Skeletal muscle satellite cell (primary cell): Measurements from ENCODE around the gene CD79B.

Source experiments
- H3K27me3 ChIP-seq: 2 replicates; pipeline ENCODE4 v1.7.0; 2013; ENCODE audit warnings: low read length; ENCODE audit not compliant: control insufficient read depth, insufficient read depth
- H3K36me3 ChIP-seq: 2 replicates; pipeline ENCODE4 v1.7.0; 2013; ENCODE audit warnings: mild to moderate bottlenecking, control low read depth, low read length; ENCODE audit not compliant: insufficient read depth
- H3K4me1 ChIP-seq: 2 replicates; pipeline ENCODE4 v1.7.0; 2013; ENCODE audit warnings: low read length; ENCODE audit not compliant: control insufficient read depth, insufficient read depth
- H3K4me2 ChIP-seq: 2 replicates; pipeline ENCODE4 v1.7.0; 2013; ENCODE audit warnings: mild to moderate bottlenecking, low read length
- H3K4me3 ChIP-seq: 2 replicates; pipeline ENCODE4 v1.7.0; 2013; ENCODE audit warnings: low read length
- H3K9ac ChIP-seq: 2 replicates; pipeline ENCODE4 v1.7.0; 2013; ENCODE audit warnings: mild to moderate bottlenecking, low read depth, low read length, moderate library complexity
- H3K9me3 ChIP-seq: replicated peaks from 2 replicates; pipeline ENCODE4 v1.7.0; 2013; ENCODE audit warnings: mild to moderate bottlenecking, control low read depth, low read length

CD79B gene

DNA sequence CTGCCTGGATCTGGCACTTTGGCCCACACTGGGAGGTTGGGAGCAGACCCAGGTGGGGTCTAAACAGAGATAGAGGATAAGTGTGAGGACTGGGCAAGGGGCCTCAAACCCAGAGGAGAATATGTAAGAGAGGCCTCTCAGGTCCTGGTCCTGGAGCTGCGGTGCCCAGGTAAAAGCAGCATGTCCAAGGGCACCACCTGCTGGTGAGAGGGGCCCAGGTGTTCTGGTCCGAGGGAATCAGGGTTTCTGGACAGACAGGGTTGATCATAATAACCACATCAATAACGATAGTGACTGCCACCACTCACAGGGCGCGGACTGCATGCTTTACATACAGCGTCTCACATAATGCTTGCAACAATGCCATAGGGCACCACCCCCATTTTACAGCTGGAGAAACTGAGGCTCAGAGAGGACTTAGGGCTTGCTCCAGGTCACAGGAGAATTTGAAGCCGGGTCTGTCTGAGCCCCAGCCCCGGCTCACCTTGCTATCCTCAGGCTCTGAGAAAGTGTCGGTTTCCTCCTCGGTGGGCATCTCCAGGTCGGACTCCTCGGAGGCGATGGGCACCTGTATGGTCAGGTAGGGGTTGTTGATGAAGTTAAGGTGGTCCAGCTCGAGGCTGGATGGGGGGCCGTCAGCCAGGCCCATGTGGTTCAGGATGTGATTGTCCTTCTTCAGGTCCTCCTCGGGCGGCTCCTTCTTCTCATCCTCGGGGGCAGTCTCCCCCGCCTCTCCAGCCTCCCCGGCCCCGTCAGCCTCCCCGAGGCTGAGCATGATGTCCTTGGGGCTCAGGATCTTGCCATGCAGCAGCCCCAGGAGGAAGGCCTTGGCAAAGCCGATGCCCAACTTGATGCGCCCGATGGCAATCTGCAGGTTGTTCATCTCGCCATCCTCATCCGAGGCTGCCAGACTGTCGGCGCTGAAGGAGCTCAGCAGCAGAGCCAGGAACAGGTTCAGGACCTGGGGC is 19.1 kb upstream of the CD79B start:
- Histone ChIP-seq H3K27me3 (peaks cover 18% of the 10 kb centered on the region), H3K4me1 (no peaks in the 10 kb centered on the region), H3K9ac (no peak overlapping the region), H3K4me3 (no peak overlapping the region), H3K4me2 (no peak overlapping the region), H3K9me3 (no peaks in the 10 kb centered on the region), H3K36me3 (no peaks in the 10 kb centered on the region)

DNA sequence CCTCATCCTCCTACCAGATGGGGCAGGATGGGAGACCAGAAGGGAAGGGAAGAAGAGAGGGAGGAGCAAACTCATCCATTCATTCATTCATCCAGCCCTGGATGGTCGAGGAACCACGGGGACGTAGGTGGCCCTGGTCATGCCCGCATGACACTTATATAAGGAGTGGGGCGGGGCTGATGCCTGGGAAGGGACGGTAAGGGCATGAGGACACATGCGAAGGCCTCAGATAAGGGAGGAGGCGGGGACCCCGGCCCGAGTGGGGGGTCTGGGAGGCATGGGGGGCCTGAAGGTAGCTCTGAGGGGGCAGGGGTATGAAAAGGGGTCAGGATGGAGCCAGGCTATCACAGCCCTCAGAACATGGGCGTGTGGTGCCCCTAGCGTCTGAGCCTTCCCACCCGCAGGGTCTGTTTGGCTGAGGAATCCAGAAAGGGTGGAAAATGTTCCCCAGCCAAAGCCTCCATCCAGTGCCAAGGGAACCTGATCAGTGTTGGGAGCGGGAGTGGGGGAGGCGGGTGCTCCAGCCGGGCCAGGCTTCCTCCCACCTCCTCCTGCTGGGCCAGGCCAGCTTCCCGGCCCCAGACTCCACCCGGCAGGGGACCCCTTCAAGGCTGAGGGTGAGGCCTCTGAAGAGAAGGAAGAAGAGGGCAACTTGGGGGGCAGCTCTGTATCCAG is 17.6 kb upstream of the CD79B start:
- Histone ChIP-seq H3K9ac (no peak overlapping the region), H3K4me3 (no peak overlapping the region), H3K9me3 (no peaks in the 10 kb centered on the region), H3K36me3 (no peaks in the 10 kb centered on the region), H3K4me2 (no peak overlapping the region), H3K27me3 (peaks cover 19% of the 10 kb centered on the region), H3K4me1 (no peaks in the 10 kb centered on the region)

DNA sequence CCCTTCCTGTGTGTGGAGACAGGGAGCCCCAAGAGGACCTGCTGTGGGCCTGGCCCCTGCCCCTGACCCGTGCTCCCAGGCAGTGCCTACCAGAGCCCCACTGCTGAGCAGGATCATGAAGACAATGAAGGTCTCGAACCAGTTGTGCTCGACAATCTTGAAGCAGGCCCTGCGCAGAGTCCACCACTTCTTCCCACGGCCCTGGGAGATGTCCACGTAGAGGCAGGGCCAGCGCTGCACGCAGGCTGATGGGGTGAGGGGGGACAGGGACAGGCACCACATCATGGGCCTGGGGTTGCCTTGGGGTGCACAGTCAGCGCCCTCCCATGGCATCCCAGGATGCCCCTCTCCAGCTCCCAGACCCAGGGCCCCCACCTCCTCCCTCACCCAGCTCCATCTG is 16.4 kb upstream of the CD79B start:
- no peaks in the 10 kb centered on the region for H3K4me1 ChIP-seq
- H3K4me2 ChIP-seq: no peak overlapping the region
- no peaks in the 10 kb centered on the region for H3K36me3 ChIP-seq
- H3K9me3 ChIP-seq: no peaks in the 10 kb centered on the region
- H3K4me3 ChIP-seq: no peak overlapping the region
- no peak overlapping the region for H3K9ac ChIP-seq
- H3K27me3 ChIP-seq: peaks cover 23% of the 10 kb centered on the region

DNA sequence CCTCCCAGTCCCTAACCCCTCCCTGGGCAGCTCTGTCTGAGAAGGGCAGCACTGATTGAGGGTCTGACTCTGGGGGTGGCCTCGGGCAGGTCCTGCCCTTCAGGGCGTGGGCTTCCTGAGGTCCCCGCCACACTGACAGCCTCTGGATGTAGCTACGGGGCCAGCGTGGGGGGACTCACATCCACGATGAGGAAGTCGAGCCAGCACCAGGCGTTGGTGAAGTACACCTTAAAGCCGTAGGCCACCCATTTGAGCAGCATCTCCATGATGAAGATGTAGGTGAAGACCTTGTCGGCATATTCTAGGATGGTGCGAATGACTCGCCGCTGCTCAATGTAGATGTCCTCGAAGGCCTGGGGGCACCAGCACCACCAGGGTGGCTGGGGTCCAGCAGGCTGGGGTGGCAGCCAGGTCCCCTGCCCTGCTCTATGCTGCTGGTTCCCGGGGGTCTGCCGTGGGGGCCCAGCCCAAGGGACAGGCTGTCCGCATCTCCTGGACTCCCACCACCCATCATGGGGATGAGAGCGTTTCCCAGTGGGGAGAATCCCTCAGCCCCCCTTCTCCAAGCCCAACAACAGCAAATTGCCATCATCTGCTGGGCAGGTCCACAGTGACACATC is 15.7 kb upstream of the CD79B start:
- Histone ChIP-seq H3K9ac (no peak overlapping the region), H3K9me3 (no peaks in the 10 kb centered on the region), H3K36me3 (no peaks in the 10 kb centered on the region), H3K27me3 (peaks cover 26% of the 10 kb centered on the region), H3K4me2 (no peak overlapping the region), H3K4me1 (no peaks in the 10 kb centered on the region), H3K4me3 (no peak overlapping the region)

DNA sequence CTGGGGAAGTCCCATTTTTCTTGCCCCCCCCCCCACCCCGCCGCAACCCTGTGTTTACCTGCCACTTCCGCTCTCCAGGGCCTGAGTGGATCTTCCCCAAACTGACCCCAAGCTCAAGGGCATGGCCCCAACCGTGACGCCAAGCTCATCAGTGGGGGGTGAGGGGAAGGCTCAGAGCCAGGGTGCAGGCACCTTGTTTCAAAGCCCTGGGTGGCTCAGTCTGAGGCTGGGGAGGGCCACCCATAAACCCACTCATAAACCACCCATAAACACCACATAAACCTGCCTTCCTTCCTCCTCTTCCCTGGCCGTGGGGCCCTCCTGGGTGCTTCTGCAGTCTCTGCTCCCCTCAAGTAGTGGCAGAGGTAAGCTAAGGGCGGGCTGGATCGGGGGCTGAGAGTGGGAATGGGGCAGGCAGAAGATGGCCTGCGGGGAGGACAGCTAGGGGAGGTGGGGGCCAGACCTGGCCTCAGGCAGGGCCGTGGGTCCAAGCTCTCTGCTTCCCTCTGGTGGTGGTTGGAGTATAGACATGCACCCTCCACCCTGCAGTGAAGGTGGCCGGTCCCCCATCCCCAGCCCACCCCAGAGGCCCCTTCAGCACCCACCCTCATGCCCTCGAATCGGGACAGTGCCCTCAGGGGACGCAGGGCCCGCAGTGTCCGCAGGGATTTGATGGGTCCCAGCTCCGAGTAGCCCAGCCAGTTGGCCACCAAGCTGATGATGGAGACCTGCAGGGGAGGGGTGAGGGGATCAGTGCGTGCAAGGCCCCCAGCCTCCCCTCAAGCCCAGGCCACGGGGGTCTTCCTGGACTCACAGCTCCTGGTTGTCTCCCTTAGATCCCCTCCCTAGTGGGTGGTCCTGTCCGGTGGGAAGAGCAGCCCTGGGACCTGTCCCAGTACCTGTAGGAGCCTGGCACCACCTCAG is 14.6 kb upstream of the CD79B start:
- H3K4me1 ChIP-seq: no peaks in the 10 kb centered on the region
- no peak overlapping the region for H3K9ac ChIP-seq
- no peaks in the 10 kb centered on the region for H3K36me3 ChIP-seq
- H3K9me3 ChIP-seq: no peaks in the 10 kb centered on the region
- no peak overlapping the region for H3K4me3 ChIP-seq
- H3K27me3 ChIP-seq: peaks cover 29% of the 10 kb centered on the region
- no peak overlapping the region for H3K4me2 ChIP-seq

DNA sequence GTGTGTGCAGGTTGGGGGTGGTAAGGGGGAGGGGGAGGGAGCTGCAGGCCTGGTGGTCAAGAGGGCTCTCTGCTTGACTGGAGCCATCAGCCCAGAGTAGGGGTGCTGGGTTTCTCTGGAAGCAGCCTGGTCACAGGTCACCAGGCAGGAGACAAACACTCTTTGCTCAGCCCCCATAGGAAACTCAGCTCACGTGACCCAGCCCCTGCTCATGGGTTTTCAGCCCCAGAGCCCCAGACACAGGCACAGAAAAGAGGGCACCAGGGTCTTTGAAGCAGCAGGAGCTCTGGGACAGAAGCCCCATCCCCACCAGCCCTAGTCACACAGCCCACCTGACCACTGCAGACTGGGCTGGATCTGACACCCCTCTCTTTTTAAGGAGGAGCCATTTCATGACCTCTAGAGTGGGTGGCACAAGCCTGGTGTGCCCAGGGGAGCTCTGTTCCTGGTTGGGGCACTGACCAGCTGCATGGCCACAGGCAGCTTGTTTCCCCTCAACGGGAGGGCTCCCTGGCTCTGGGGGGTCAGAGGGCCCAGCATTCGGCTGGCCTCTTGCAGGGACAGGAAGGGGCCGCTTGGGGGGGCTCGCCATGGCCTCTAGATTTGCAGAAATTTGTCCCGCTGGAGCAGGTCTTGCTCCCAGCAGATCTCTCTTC is 13.8 kb upstream of the CD79B start:
- H3K36me3 ChIP-seq: no peaks in the 10 kb centered on the region
- H3K4me2 ChIP-seq: no peak overlapping the region
- H3K9me3 ChIP-seq: no peaks in the 10 kb centered on the region
- H3K9ac ChIP-seq: no peak overlapping the region
- no peaks in the 10 kb centered on the region for H3K4me1 ChIP-seq
- no peak overlapping the region for H3K4me3 ChIP-seq
- H3K27me3 ChIP-seq: peaks cover 27% of the 10 kb centered on the region

DNA sequence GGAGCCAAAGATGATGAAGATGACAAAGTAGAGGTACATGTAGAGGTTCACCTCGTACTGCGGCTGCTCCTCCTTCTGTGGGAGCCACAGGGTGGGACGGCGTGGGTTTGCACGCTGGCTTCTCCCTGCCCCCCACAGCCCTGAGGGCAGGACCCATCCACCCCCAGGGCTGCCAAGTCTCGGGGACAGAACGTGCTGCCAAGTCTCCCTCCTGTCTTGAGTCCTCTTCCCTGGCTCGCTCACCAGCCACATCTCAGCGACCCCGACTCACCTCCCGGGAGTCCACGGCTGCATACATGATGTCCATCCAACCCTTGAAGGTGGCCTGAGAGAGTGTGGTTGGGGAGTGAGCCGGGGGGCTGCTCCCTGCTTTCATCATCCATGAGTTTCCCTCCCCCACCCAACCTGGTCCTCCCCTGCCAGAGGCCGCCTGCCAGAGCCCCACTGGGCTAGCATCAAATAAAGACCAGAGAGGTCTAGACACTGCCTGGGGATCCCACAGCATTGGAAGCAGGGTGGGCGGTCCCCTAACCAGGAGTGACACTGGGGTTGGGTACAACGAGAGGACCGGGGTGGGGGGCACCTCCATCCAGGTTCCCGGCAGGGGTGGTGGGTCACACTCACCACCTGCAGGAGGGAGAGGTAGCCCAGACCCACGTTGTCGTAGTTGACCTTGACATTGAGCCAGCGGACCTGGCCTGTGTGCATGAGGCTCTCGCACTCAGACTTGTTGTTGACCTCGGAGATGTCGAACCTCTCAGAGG is 12.8 kb upstream of the CD79B start:
- no peak overlapping the region for H3K4me2 ChIP-seq
- H3K36me3 ChIP-seq: no peaks in the 10 kb centered on the region
- peaks cover 24% of the 10 kb centered on the region for H3K27me3 ChIP-seq
- H3K4me3 ChIP-seq: no peak overlapping the region
- H3K9ac ChIP-seq: no peak overlapping the region
- no peaks in the 10 kb centered on the region for H3K4me1 ChIP-seq
- H3K9me3 ChIP-seq: no peaks in the 10 kb centered on the region

DNA sequence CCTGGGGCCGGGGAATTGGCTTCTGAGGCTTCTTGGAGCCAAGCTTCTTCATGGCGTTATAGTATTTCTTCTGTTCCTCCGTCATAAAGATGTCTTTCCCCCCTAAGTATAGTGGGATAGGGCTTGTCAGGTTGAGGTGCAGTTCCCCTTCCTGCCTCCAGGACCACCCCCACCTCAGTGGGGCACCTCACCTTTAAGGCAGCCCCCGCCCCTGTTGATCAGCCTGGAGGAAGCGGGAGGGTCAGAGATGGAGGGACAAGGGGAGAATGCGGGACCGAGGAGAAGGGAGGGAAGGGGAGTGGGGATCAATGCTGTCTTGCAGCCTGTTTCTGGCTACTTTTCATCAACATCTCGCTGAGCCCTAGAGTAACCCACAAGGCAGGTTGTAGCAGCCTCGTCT is 11.6 kb upstream of the CD79B start:
- H3K36me3 ChIP-seq: no peaks in the 10 kb centered on the region
- H3K4me2 ChIP-seq: no peak overlapping the region
- H3K4me1 ChIP-seq: no peaks in the 10 kb centered on the region
- H3K9me3 ChIP-seq: no peaks in the 10 kb centered on the region
- no peak overlapping the region for H3K4me3 ChIP-seq
- peaks cover 18% of the 10 kb centered on the region for H3K27me3 ChIP-seq
- no peak overlapping the region for H3K9ac ChIP-seq

DNA sequence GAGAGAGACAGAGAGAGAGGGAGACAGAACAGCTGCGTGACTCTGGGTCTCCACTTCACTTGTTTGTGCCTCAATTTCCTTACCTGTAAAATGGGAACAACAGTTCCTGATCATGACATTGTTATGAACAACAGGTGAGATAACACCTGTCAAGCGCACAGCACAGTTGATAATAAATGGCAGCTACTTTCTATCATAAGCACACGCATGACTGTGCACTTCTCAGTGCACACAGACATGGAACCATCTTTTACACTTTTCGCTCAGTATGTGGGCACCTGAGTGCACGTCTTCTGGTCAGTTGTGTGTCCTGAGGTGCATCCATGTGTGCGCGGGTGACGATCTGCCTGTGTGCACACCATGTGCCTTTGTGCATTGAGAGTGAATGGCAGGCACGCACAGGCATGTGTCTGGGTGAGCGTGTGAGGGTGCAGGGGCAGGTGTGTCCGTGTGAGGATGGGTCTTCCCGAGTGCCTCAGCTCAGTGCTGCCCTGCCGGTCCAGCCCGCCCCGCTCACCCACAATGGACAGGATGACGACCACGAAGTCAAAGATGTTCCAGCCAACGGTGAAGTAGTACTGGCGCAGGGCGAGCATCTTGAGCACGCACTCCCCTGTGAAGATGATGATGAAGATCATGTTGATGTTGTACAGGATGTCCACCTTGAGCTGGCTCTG is 10.3 kb upstream of the CD79B start:
- Histone ChIP-seq H3K9ac (no peak overlapping the region), H3K9me3 (no peaks in the 10 kb centered on the region), H3K4me3 (no peak overlapping the region), H3K4me2 (no peak overlapping the region), H3K36me3 (no peaks in the 10 kb centered on the region), H3K27me3 (peaks cover 21% of the 10 kb centered on the region), H3K4me1 (no peaks in the 10 kb centered on the region)

DNA sequence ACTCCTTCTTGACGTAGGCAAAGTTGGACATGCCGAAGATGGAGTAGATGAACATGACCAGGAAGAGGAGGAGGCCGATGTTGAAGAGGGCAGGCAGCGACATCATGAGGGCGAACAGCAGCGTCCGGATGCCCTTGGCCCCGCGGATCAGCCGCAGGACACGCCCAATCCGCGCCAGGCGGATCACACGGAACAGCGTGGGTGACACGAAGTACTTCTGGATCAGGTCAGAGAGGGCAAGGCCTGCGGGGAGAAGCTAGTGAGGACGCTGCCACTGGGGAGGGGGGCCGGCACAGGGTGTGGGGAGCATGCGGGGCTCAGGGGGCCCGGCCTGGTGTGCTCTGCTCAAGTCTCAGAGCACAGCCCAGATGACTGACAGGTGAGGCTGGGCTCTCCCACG is 9.6 kb upstream of the CD79B start:
- H3K27me3 ChIP-seq: peaks cover 21% of the 10 kb centered on the region
- no peaks in the 10 kb centered on the region for H3K9me3 ChIP-seq
- H3K4me3 ChIP-seq: no peak overlapping the region
- H3K9ac ChIP-seq: no peak overlapping the region
- H3K36me3 ChIP-seq: no peaks in the 10 kb centered on the region
- no peaks in the 10 kb centered on the region for H3K4me1 ChIP-seq
- H3K4me2 ChIP-seq: no peak overlapping the region
